Gastrocnemius medialis (tissue), 4 donors: ENCODE data around the gene PIK3R6.

Source experiments
- POLR2A ChIP-seq, 2 donors: fragments of 450-650 bp; IDR thresholded peaks; one replicate each; pipeline ENCODE4 v1.6.1; 2017; ENCODE audit warnings: antibody characterized with exemption in 2 of 2, mild to moderate bottlenecking in 2 of 2, moderate library complexity in 2 of 2
- TF ChIP-seq, protein P1 (sequence below), 5 experiments: fragments of 450-650 bp in 3 of 5; fragments of 200-600 bp in 2 of 5; sonication (generic) in 2 of 5; IDR thresholded peaks in 4 of 5; conservative IDR thresholded peaks in 1 of 5; 1 replicate in 4 of 5; 2 replicates in 1 of 5; pipeline ENCODE4 v1.5.1; 2016 to 2019; ENCODE audit warnings: antibody characterized with exemption in 5 of 5, mild to moderate bottlenecking in 3 of 5, moderate library complexity in 3 of 5

DNA sequence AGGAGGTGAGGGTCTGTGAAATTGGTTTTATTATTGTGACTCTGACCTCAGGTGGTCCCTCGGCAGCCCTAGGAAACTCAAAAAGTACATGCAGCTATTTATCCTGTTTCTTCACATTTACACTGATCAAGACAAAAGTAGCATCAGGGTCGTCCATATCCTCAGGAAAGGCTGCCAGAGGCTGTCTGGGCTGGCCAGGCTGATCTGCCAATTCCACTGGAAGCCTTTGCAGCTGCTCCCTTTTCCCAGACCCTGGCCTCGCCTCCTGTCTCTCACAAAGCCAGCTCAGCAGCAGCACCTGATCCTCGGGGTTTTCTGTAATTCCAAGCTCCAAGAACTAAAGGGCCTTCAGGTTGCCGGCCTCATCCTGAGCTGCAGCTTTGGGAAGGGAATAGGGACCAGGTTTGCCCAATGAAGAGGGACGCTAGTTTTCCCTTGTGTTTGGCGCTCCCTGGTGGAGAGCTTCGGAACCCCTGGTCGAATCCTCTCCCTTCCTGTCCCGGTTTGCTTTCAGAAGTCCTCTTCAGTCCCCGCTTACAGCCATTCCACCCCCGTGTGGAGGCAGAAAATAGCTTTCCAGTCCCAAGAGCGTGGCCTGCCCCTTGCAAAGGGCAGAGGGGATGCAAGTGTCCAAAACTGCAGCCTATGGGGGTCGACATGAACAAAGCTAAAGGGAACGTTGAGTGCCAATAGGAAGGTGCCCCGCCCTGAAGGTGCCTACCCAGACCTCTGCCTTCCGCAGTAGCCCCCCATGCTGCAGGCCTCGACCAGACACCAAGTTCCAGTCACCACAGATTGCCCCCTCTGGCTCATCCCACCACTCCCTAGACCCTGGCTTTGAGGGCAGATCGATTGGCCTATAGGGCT is 81.7 kb downstream of the PIK3R6 start:
- TF ChIP-seq, protein P1, sequence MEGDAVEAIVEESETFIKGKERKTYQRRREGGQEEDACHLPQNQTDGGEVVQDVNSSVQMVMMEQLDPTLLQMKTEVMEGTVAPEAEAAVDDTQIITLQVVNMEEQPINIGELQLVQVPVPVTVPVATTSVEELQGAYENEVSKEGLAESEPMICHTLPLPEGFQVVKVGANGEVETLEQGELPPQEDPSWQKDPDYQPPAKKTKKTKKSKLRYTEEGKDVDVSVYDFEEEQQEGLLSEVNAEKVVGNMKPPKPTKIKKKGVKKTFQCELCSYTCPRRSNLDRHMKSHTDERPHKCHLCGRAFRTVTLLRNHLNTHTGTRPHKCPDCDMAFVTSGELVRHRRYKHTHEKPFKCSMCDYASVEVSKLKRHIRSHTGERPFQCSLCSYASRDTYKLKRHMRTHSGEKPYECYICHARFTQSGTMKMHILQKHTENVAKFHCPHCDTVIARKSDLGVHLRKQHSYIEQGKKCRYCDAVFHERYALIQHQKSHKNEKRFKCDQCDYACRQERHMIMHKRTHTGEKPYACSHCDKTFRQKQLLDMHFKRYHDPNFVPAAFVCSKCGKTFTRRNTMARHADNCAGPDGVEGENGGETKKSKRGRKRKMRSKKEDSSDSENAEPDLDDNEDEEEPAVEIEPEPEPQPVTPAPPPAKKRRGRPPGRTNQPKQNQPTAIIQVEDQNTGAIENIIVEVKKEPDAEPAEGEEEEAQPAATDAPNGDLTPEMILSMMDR (IDR thresholded peaks at IDR 0.05 in 4 of 5, conservative IDR thresholded peaks at IDR 0.05 in 1 of 5), result peak in 4 of 5 experiments; percentile 45 to 65 (median 57)
- TF ChIP-seq POLR2A (IDR thresholded peaks at IDR 0.05), result no peak
